ENCODE results near the gene CAPSL.

GRCh38 chr5:35960328-35960727 is 21.9 kb upstream of the CAPSL start:
- TF ChIP-seq CTCF (IDR thresholded peaks at IDR 0.05) (no peak), POLR2A (IDR thresholded peaks at IDR 0.05) (no peak)

Data from ovary (tissue), 3 donors.